ENCODE data around the gene PGGHG. TPM values are rescaled to one million over a fixed set of nuclear protein-coding genes. Genes with fewer than 3 reads are reported as not detected.
A peak's percentile ranks its signal among the peaks of the same experiment; 100 is the strongest.

Gene PGGHG
- total and polyA plus RNA-seq, 4 donors, result 21.6 to 145 (median 87.9) TPM

- Histone ChIP-seq H3K27ac (ENCODE audit: low read depth in 1 of 2, low read length in 1 of 2) (peak overlapping the region in 1 of 2 donors; percentile 10), H3K4me1 (ENCODE audit: control insufficient read depth in 5 of 5, insufficient read depth in 5 of 5, low read length in 5 of 5) (peaks cover 0 to 15% (median 0%) of the 10 kb centered on the region in 5 donors), H3K27me3 (ENCODE audit: control insufficient read depth in 3 of 3, insufficient read depth in 3 of 3, low read length in 2 of 3) (peaks cover 0 to 66% (median 36%) of the 10 kb centered on the region in 3 donors), H3K9me3 (ENCODE audit: control insufficient read depth in 4 of 4, insufficient read depth in 3 of 4, low read length in 3 of 4) (no peaks in the 10 kb centered on the region), H3K9ac (ENCODE audit: insufficient read depth in 1 of 2, low read length in 2 of 2) (no peak overlapping the region), H3K36me3 (ENCODE audit: control insufficient read depth in 4 of 4, insufficient read depth in 4 of 4, low read length in 4 of 4) (no peaks in the 10 kb centered on the region), H3K4me3 (no peak overlapping the region)
- no peak for ATAC-seq (ENCODE audit: insufficient read depth, low FRiP score)
- DNase-seq, result no peak
- 9 to 10% methylated on average over 79 of the region's 79 CpGs for WGBS, 2 donors
- TF ChIP-seq CTCF (IDR thresholded peaks at IDR 0.05; ENCODE audit: control extremely low read depth, extremely low read depth), result no peak
Measured at GRCh38 chr11:280706-281485, 8.0 kb upstream of the PGGHG start.

- Histone ChIP-seq H3K4me1 (ENCODE audit: control insufficient read depth in 5 of 5, insufficient read depth in 5 of 5, low read length in 5 of 5) (peaks cover 0 to 15% (median 0%) of the 10 kb centered on the region in 5 donors), H3K9me3 (ENCODE audit: control insufficient read depth in 4 of 4, insufficient read depth in 3 of 4, low read length in 3 of 4) (no peaks in the 10 kb centered on the region), H3K27ac (ENCODE audit: low read depth in 1 of 2, low read length in 1 of 2) (no peak overlapping the region), H3K27me3 (ENCODE audit: control insufficient read depth in 3 of 3, insufficient read depth in 3 of 3, low read length in 2 of 3) (peaks cover 0 to 65% (median 34%) of the 10 kb centered on the region in 3 donors), H3K4me3 (no peak overlapping the region), H3K9ac (ENCODE audit: insufficient read depth in 1 of 2, low read length in 2 of 2) (no peak overlapping the region), H3K36me3 (ENCODE audit: control insufficient read depth in 4 of 4, insufficient read depth in 4 of 4, low read length in 4 of 4) (no peaks in the 10 kb centered on the region)
- no peak for TF ChIP-seq CTCF (IDR thresholded peaks at IDR 0.05; ENCODE audit: control extremely low read depth, extremely low read depth)
- ATAC-seq (ENCODE audit: insufficient read depth, low FRiP score) (no peak), DNase-seq (no peak)
- WGBS, 2 donors, result 37 to 54% methylated on average over 23 to 26 of the region's 26 CpGs
Measured at GRCh38 chr11:281486-282161, 7.3 kb upstream of the PGGHG start.

GRCh38 chr11:282171-282570 is 6.8 kb upstream of the PGGHG start:
- H3K9ac ChIP-seq (ENCODE audit: insufficient read depth in 1 of 2, low read length in 2 of 2), result no peak overlapping the region
- peaks cover 0 to 62% (median 37%) of the 10 kb centered on the region in 3 donors for H3K27me3 ChIP-seq (ENCODE audit: control insufficient read depth in 3 of 3, insufficient read depth in 3 of 3, low read length in 2 of 3)
- no peak for TF ChIP-seq CTCF (IDR thresholded peaks at IDR 0.05; ENCODE audit: control extremely low read depth, extremely low read depth)
- no peak for ATAC-seq (ENCODE audit: insufficient read depth, low FRiP score)
- H3K36me3 ChIP-seq (ENCODE audit: control insufficient read depth in 4 of 4, insufficient read depth in 4 of 4, low read length in 4 of 4), result no peaks in the 10 kb centered on the region
- no peak overlapping the region for H3K27ac ChIP-seq (ENCODE audit: low read depth in 1 of 2, low read length in 1 of 2)
- WGBS, 2 donors, result 67 to 69% methylated on average over 4 of the region's 4 CpGs
- H3K4me1 ChIP-seq (ENCODE audit: control insufficient read depth in 5 of 5, insufficient read depth in 5 of 5, low read length in 5 of 5), result peaks cover 0 to 15% (median 0%) of the 10 kb centered on the region in 5 donors
- no peaks in the 10 kb centered on the region for H3K9me3 ChIP-seq (ENCODE audit: control insufficient read depth in 4 of 4, insufficient read depth in 3 of 4, low read length in 3 of 4)
- DNase-seq, result no peak
- no peak overlapping the region for H3K4me3 ChIP-seq

Data from lung (tissue), 12 donors.